SK-N-SH (cell line): ENCODE measurements around the gene MRPS34. TPM values are rescaled to one million over a fixed set of nuclear protein-coding genes. Genes with fewer than 3 reads are reported as not detected.

ENCODE experiments used
- CTCF ChIA-PET: fragments of 300-600, 350-600 bp; formaldehyde crosslinking; extraction: SDS; loops from one replicate; lab custom pipeline; 2021; lab: Yijun Ruan, JAX
- POLR2A ChIA-PET: fragments of 350-600 bp; sonication (Branson Sonifier 250); formaldehyde crosslinking; extraction: SDS; loops from one replicate; lab custom pipeline; 2020; ENCODE audit warnings: antibody characterized with exemption, inconsistent platforms; lab: Yijun Ruan, JAX
- DNase-seq: peaks from one replicate; pipeline ENCODE4 v3.0.0; 2012
- H2AFZ ChIP-seq: fragments of 200-600 bp; sonication (generic); 2 replicates; pipeline ENCODE4 v1.8.1; 2016; ENCODE audit warnings: antibody characterized with exemption, mild to moderate bottlenecking, low read depth
- H3F3A ChIP-seq: fragments of 200-600 bp; sonication (generic); replicated peaks from 2 replicates; pipeline ENCODE3; 2016; ENCODE audit warnings: antibody characterized with exemption, mild to moderate bottlenecking; ENCODE audit not compliant: insufficient read depth
- H3K27ac ChIP-seq, 2 experiments: fragments of 200-500 bp in 1 of 2; fragments of 200-600 bp in 1 of 2; sonication (Bioruptor generic) in 1 of 2; sonication (generic), shearing (Covaris generic) in 1 of 2; 2 replicates each; pipeline versions ENCODE4 v1.5.1 to v1.6.1; 2014 to 2016; ENCODE audit warnings: low read depth in 2 of 2, inconsistent platforms in 1 of 2, low read length in 1 of 2, mild to moderate bottlenecking in 1 of 2, mixed read lengths in 1 of 2
- H3K27me3 ChIP-seq: fragments of 200-600 bp; sonication (generic), shearing (Covaris generic); 2 replicates; pipeline ENCODE4 v1.6.1; 2016; ENCODE audit warnings: mixed run types; ENCODE audit not compliant: insufficient read depth
- H3K36me3 ChIP-seq, 2 experiments: fragments of 200-500 bp in 1 of 2; fragments of 200-600 bp in 1 of 2; sonication (Bioruptor generic) in 1 of 2; sonication (generic) in 1 of 2; replicated peaks in 1 of 2; 2 replicates each; pipeline versions ENCODE3 to v1.5.1; 2014 to 2016; ENCODE audit warnings: low read length in 1 of 2, mild to moderate bottlenecking in 1 of 2; ENCODE audit not compliant: insufficient read depth in 2 of 2, control insufficient read depth in 1 of 2
- H3K4me1 ChIP-seq, 2 experiments: fragments of 200-500 bp in 1 of 2; fragments of 200-600 bp in 1 of 2; sonication (Bioruptor generic) in 1 of 2; sonication (generic), shearing (Covaris generic) in 1 of 2; 2 replicates each; pipeline versions ENCODE4 v1.5.1 to v1.6.1; 2014 to 2016; ENCODE audit warnings: low read depth in 1 of 2, low read length in 1 of 2, mixed run types in 1 of 2; ENCODE audit not compliant: insufficient read depth in 2 of 2, control insufficient read depth in 1 of 2
- H3K4me2 ChIP-seq: fragments of 200-600 bp; sonication (generic), shearing (Covaris generic); 2 replicates; pipeline ENCODE4 v1.6.1; 2017; ENCODE audit warnings: mixed run types
- H3K4me3 ChIP-seq, 2 experiments: fragments of 200-500 bp in 1 of 2; fragments of 200-600 bp in 1 of 2; sonication (Bioruptor generic) in 1 of 2; sonication (generic), shearing (Covaris generic) in 1 of 2; 2 replicates each; pipeline versions ENCODE4 v1.5.1 to v1.8.1; 2014 to 2016; ENCODE audit warnings: low read depth in 2 of 2, inconsistent platforms in 1 of 2, low read length in 1 of 2, mild to moderate bottlenecking in 1 of 2, mixed read lengths in 1 of 2, moderate library complexity in 1 of 2
- H3K79me2 ChIP-seq: fragments of 200-600 bp; sonication (generic); 2 replicates; pipeline ENCODE4 v1.8.1; 2017; ENCODE audit warnings: mild to moderate bottlenecking; ENCODE audit not compliant: insufficient read depth
- H3K9ac ChIP-seq: fragments of 200-600 bp; sonication (generic); 2 replicates; pipeline ENCODE4 v1.6.1; 2017; ENCODE audit warnings: mixed run types
- H3K9me2 ChIP-seq: fragments of 200-600 bp; sonication (generic); 2 replicates; pipeline ENCODE4 v1.6.1; 2017; ENCODE audit warnings: mixed run types
- H3K9me3 ChIP-seq: fragments of 200-600 bp; sonication (generic); 2 replicates; pipeline ENCODE4 v1.6.1; 2017; ENCODE audit warnings: mixed run types, mild to moderate bottlenecking, moderate library complexity
- H4K20me1 ChIP-seq: fragments of 200-600 bp; sonication (generic); 2 replicates; pipeline ENCODE4 v1.6.1; 2017; ENCODE audit warnings: mild to moderate bottlenecking, mixed run types; ENCODE audit not compliant: insufficient read depth
- CTCF ChIP-seq: fragments of 200-600 bp; sonication (generic); IDR thresholded peaks from 2 replicates; pipeline ENCODE4 v1.6.1; 2017; ENCODE audit warnings: antibody characterized with exemption, mild to moderate bottlenecking, moderate library complexity
- GATA2 ChIP-seq: sonication (generic); formaldehyde crosslinking; IDR thresholded peaks from 2 replicates; pipeline ENCODE4 v1.5.0; 2020; ENCODE audit warnings: mild to moderate bottlenecking, missing genetic modification reagents
- IRF3 ChIP-seq: fragments of 150-350 bp; IDR thresholded peaks from 2 replicates; pipeline ENCODE4 v1.6.1; 2016; ENCODE audit warnings: mild to moderate bottlenecking, low read depth, low read length
- JUND ChIP-seq: IDR thresholded peaks from 2 replicates; pipeline ENCODE4 v1.4.0; 2012
- MEF2A ChIP-seq: IDR thresholded peaks from 2 replicates; pipeline ENCODE4 v1.4.0; 2012; ENCODE audit warnings: low read depth, borderline replicate concordance
- MXI1 ChIP-seq: IDR thresholded peaks from 2 replicates; pipeline ENCODE4 v1.6.1; 2012; ENCODE audit warnings: mild to moderate bottlenecking, low read depth, low read length, improper control_type of control experiment
- NRF1 ChIP-seq: IDR thresholded peaks from 2 replicates; pipeline ENCODE4 v1.6.1; 2012; ENCODE audit warnings: low read depth, mild to moderate bottlenecking, low read length
- PBX3 ChIP-seq: IDR thresholded peaks from 2 replicates; pipeline ENCODE4; 2012
- RCOR1 ChIP-seq: fragments of 150-350 bp; IDR thresholded peaks from 2 replicates; pipeline ENCODE4 v1.6.1; 2017; ENCODE audit warnings: antibody characterized with exemption, low read length
- REST ChIP-seq: IDR thresholded peaks from 2 replicates; pipeline ENCODE4 v1.6.1; 2012; ENCODE audit warnings: mild to moderate bottlenecking, low read depth, low read length, moderate library complexity
- SIN3A ChIP-seq: IDR thresholded peaks from 2 replicates; pipeline ENCODE4 v1.6.1; 2012; ENCODE audit warnings: low read depth, mild to moderate bottlenecking, low read length, moderate library complexity, borderline replicate concordance
- TAF1 ChIP-seq: IDR thresholded peaks from 2 replicates; pipeline ENCODE4 v1.6.1; 2012; ENCODE audit warnings: low read depth, mild to moderate bottlenecking, low read length, moderate library complexity, borderline replicate concordance
- YY1 ChIP-seq: IDR thresholded peaks from 2 replicates; pipeline ENCODE4 v1.4.0; 2012; ENCODE audit warnings: low read depth, mild to moderate bottlenecking
- ZBTB33 ChIP-seq: IDR thresholded peaks from 2 replicates; pipeline ENCODE4 v1.4.0; 2012; ENCODE audit warnings: low read depth, borderline replicate concordance
- WGBS: methylation state at CpG from one replicate; pipeline ENCODE4 v1.1.6; 2017; ENCODE audit warnings: low lambda C conversion rate; 5-methylcytosine and 5-hydroxymethylcytosine counted together
- polyA plus RNA-seq, 3 experiments: library from polyadenylated mRNA; depleted of rRNA; stranded (reverse); fragments of >200 nt; gene quantifications; 2 replicates each; pipeline ENCODE4 v1.2.3, GENCODE V29; 2012

The MRPS34 gene
- polyA plus RNA-seq, 1 of the 3 experiments (the other 2 are of a cell fraction), result 156 TPM

GRCh38 chr16:1752853-1753252 lies 20.1 kb downstream of the MRPS34 start:
- no peak overlapping the region for H2AFZ ChIP-seq
- no peaks in the 10 kb centered on the region for H3K27me3 ChIP-seq
- H3F3A ChIP-seq, result no peaks in the 10 kb centered on the region
- CTCF ChIA-PET, result no interaction called here
- DNase-seq, result no peak
- H3K27ac ChIP-seq, result no peak overlapping the region
- H4K20me1 ChIP-seq, result no peaks in the 10 kb centered on the region
- H3K36me3 ChIP-seq, result peaks cover 4 to 37% of the 10 kb centered on the region in 2 experiments
- no peaks in the 10 kb centered on the region for H3K4me1 ChIP-seq
- H3K4me3 ChIP-seq, result no peak overlapping the region
- POLR2A ChIA-PET, result no interaction called here
- H3K9me2 ChIP-seq, result no peaks in the 10 kb centered on the region
- TF ChIP-seq RCOR1 (no peak), SIN3A (no peak), JUND (no peak), ZBTB33 (no peak), IRF3 (no peak), NRF1 (no peak), CTCF (no peak)
- no peak overlapping the region for H3K4me2 ChIP-seq
- whole genome bisulfite sequencing, result 97% methylated on average over 13 of the region's 14 CpGs
- no peak overlapping the region for H3K9ac ChIP-seq
- no peaks in the 10 kb centered on the region; the same call in 1 of the 2 replicates for H3K79me2 ChIP-seq
- H3K9me3 ChIP-seq, result no peaks in the 10 kb centered on the region

GRCh38 chr16:1751946-1752345 lies 21.0 kb downstream of the MRPS34 start:
- ChIA-PET POLR2A (no interaction called here), CTCF (interaction anchor here (1.5 kb wide), 1 partner anchor 28 kb away, joined by 5 read pairs; no protein-coding TSS in a partner anchor)
- Histone ChIP-seq H2AFZ (no peak overlapping the region), H3K4me3 (no peak overlapping the region), H3K9me3 (no peaks in the 10 kb centered on the region), H3F3A (no peaks in the 10 kb centered on the region), H3K9ac (no peak overlapping the region), H3K4me2 (no peak overlapping the region), H3K36me3 (peaks cover 4 to 40% of the 10 kb centered on the region in 2 experiments), H3K9me2 (no peaks in the 10 kb centered on the region), H3K27me3 (no peaks in the 10 kb centered on the region), H3K79me2 (no peaks in the 10 kb centered on the region; the same call in 1 of the 2 replicates), H3K4me1 (no peaks in the 10 kb centered on the region), H4K20me1 (no peaks in the 10 kb centered on the region), H3K27ac (no peak overlapping the region)
- DNase-seq, result no peak
- WGBS, result 98% methylated on average over 7 of the region's 16 CpGs
- no peak for TF ChIP-seq ZBTB33
- TF ChIP-seq YY1, result no peak
- TF ChIP-seq RCOR1, result no peak
- no peak for TF ChIP-seq TAF1
- TF ChIP-seq GATA2 (CRISPR knock-in tag), result no peak
- no peak for TF ChIP-seq JUND
- no peak for TF ChIP-seq REST
- no peak for TF ChIP-seq MXI1
- no peak for TF ChIP-seq PBX3
- no peak for TF ChIP-seq MEF2A
